WTC11 (cell line): Measurements from ENCODE around the gene CCS. TPM values are rescaled to one million over a fixed set of nuclear protein-coding genes. Genes with fewer than 3 reads are reported as not detected.

Experiments used
- CREB1 ChIP-seq: sonication (generic); formaldehyde crosslinking; IDR thresholded peaks from 2 replicates; pipeline ENCODE4 v1.8.0; 2023; ENCODE audit warnings: mild to moderate bottlenecking, missing genetic modification reagents
- E2F4 ChIP-seq: sonication (generic); formaldehyde crosslinking; IDR thresholded peaks from 2 replicates; pipeline ENCODE4 v1.8.1; 2022; ENCODE audit warnings: low read depth, mild to moderate bottlenecking, moderate library complexity, missing genetic modification reagents, borderline replicate concordance
- EMX1 ChIP-seq: fragments of 250-450 bp; sonication (Bioruptor Pico); IDR thresholded peaks from 2 replicates; pipeline ENCODE4 v1.8.0; 2021; ENCODE audit warnings: mild to moderate bottlenecking
- FOXJ3 ChIP-seq: sonication (generic); formaldehyde crosslinking; IDR thresholded peaks from 2 replicates; pipeline ENCODE4 v1.9.0; 2021; ENCODE audit warnings: missing genetic modification reagents, mild to moderate bottlenecking, borderline replicate concordance
- FOXP1 ChIP-seq: sonication (generic); formaldehyde crosslinking; IDR thresholded peaks from 2 replicates; pipeline ENCODE4 v1.8.0; 2022; ENCODE audit warnings: missing genetic modification reagents, mild to moderate bottlenecking, moderate library complexity, borderline replicate concordance
- FOXP4 ChIP-seq: sonication (generic); formaldehyde crosslinking; IDR thresholded peaks from 2 replicates; pipeline ENCODE4 v1.8.0; 2022; ENCODE audit warnings: mild to moderate bottlenecking, missing genetic modification reagents
- GTF2I ChIP-seq: fragments of 250-450 bp; sonication (Bioruptor Pico); conservative IDR thresholded peaks from 2 replicates; pipeline ENCODE4 v1.4.0; 2021; ENCODE audit warnings: mild to moderate bottlenecking
- HMGA2 ChIP-seq: fragments of 250-450 bp; sonication (Bioruptor Pico); IDR thresholded peaks from 2 replicates; pipeline ENCODE4 v1.4.0; 2021; ENCODE audit warnings: mild to moderate bottlenecking, moderate library complexity
- HMGXB4 ChIP-seq: sonication (generic); formaldehyde crosslinking; IDR thresholded peaks from 2 replicates; pipeline ENCODE4 v1.8.1; 2023; ENCODE audit warnings: mild to moderate bottlenecking, moderate library complexity, missing genetic modification reagents
- JAZF1 ChIP-seq: fragments of 250-450 bp; sonication (Bioruptor Pico); IDR thresholded peaks from 2 replicates; pipeline ENCODE4 v1.9.0; 2021; ENCODE audit warnings: moderate library complexity, mild to moderate bottlenecking, inconsistent platforms
- JUN ChIP-seq: sonication (generic); formaldehyde crosslinking; IDR thresholded peaks from 2 replicates; pipeline ENCODE4 v1.8.0; 2023; ENCODE audit warnings: mild to moderate bottlenecking, missing genetic modification reagents
- KAT7 ChIP-seq: sonication (generic); formaldehyde crosslinking; IDR thresholded peaks from 2 replicates; pipeline ENCODE4 v1.8.1; 2023; ENCODE audit warnings: missing genetic modification reagents, mild to moderate bottlenecking, borderline replicate concordance
- NFE2L1 ChIP-seq: sonication (generic); formaldehyde crosslinking; IDR thresholded peaks from 2 replicates; pipeline ENCODE4 v1.8.1; 2023; ENCODE audit warnings: missing genetic modification reagents
- NFYB ChIP-seq: sonication (generic); formaldehyde crosslinking; conservative IDR thresholded peaks from 2 replicates; pipeline ENCODE4 v1.8.0; 2022; ENCODE audit warnings: low read depth, missing genetic modification reagents
- NR1H2 ChIP-seq: sonication (generic); formaldehyde crosslinking; IDR thresholded peaks from 2 replicates; pipeline ENCODE4 v1.9.0; 2021; ENCODE audit warnings: mild to moderate bottlenecking, moderate library complexity, missing genetic modification reagents
- SMAD3 ChIP-seq: sonication (generic); formaldehyde crosslinking; IDR thresholded peaks from 2 replicates; pipeline ENCODE4 v1.8.0; 2022; ENCODE audit warnings: missing genetic modification reagents, mild to moderate bottlenecking, borderline replicate concordance
- SOX15 ChIP-seq: fragments of 250-450 bp; sonication (Bioruptor Pico); IDR thresholded peaks from 2 replicates; pipeline ENCODE4 v1.9.0; 2021; ENCODE audit warnings: mild to moderate bottlenecking
- SP1 ChIP-seq: sonication (generic); formaldehyde crosslinking; conservative IDR thresholded peaks from 2 replicates; pipeline ENCODE4 v1.8.1; 2022; ENCODE audit warnings: missing genetic modification reagents
- TEAD4 ChIP-seq: sonication (generic); formaldehyde crosslinking; IDR thresholded peaks from 2 replicates; pipeline ENCODE4 v1.8.0; 2022; ENCODE audit warnings: mild to moderate bottlenecking, missing genetic modification reagents
- ZNF138 ChIP-seq: sonication (generic); formaldehyde crosslinking; conservative IDR thresholded peaks from 2 replicates; pipeline ENCODE4 v1.8.1; 2022; ENCODE audit warnings: mild to moderate bottlenecking, moderate library complexity, missing genetic modification reagents
- ZNF232 ChIP-seq: sonication (generic); formaldehyde crosslinking; IDR thresholded peaks from 2 replicates; pipeline ENCODE4 v1.8.0; 2022; ENCODE audit warnings: mild to moderate bottlenecking, missing genetic modification reagents
- ZSCAN18 ChIP-seq: fragments of 250-450 bp; sonication (Bioruptor Pico); IDR thresholded peaks from 2 replicates; pipeline ENCODE4 v2.1.2; 2022; ENCODE audit warnings: mild to moderate bottlenecking, moderate library complexity
- total RNA-seq: library from RNA; stranded (reverse); gene quantifications from 3 replicates; pipeline ENCODE4 v1.2.3, GENCODE V29; 2021
- TF ChIP-seq, protein P1 (sequence below): sonication (generic); formaldehyde crosslinking; IDR thresholded peaks from 2 replicates; pipeline ENCODE4 v1.8.1; 2022; ENCODE audit warnings: mild to moderate bottlenecking, missing genetic modification reagents, moderate library complexity, borderline replicate concordance
- TF ChIP-seq, protein P2 (sequence below): fragments of 250-450 bp; sonication (Bioruptor Pico); IDR thresholded peaks from 2 replicates; pipeline ENCODE4 v1.8.0; 2021; ENCODE audit warnings: mild to moderate bottlenecking
- TF ChIP-seq, protein P3 (sequence below): sonication (generic); formaldehyde crosslinking; IDR thresholded peaks from 2 replicates; pipeline ENCODE4 v1.8.1; 2023; ENCODE audit warnings: mild to moderate bottlenecking, missing genetic modification reagents, moderate library complexity
- TF ChIP-seq, protein P4 (sequence below): sonication (generic); formaldehyde crosslinking; IDR thresholded peaks from 2 replicates; pipeline ENCODE4 v1.8.1; 2023; ENCODE audit warnings: mild to moderate bottlenecking, missing genetic modification reagents
- TF ChIP-seq, protein P5 (sequence below): sonication (generic); formaldehyde crosslinking; IDR thresholded peaks from 2 replicates; pipeline ENCODE4 v1.8.1; 2023; ENCODE audit warnings: mild to moderate bottlenecking, missing genetic modification reagents, moderate library complexity

The CCS gene
- total RNA-seq, 1 experiment from 2014 or later: 35.9 TPM

DNA sequence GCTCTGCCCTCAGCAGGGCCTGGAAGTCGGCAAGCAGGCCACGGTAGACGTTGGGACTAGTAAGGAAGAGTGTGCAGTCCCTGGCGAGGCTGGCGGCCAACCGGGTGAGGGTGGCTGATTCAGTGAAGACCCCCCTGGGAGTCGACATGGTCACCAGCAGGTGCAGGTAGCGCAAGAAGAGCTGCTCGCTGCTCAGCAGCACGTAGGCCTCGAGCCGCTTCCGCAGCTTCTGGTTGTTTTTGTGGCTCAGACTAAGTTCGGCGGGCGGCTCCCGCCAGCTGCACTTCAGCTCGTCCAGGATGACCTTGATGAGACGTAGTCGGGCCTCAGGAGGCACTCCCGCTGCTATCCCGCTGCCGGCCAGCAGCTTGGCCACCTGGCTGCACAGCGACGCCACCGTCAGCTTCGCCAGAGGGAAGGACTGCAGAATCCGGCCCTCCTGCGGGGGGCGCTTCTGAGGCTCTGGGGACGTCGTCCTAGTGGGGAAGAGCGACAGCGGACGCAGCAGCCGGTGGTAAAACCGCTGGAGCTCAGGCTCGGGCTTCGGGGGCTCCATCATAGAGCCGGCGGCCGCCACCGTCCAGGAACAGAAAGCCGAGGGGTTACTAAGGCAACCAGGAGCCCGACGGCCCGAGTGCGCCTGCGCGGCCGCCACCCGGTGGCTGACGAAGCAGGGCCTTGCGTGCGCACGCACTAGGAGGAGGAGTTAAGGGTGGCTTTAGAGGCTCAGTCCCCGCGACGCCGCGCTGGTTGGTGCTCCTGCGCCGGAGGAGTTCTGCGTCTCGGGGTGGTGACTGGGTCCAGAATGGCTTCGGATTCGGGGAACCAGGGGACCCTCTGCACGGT, at the start of gene CCS, which contains the start of gene CCDC87 (continued):
- TF ChIP-seq, protein P1, sequence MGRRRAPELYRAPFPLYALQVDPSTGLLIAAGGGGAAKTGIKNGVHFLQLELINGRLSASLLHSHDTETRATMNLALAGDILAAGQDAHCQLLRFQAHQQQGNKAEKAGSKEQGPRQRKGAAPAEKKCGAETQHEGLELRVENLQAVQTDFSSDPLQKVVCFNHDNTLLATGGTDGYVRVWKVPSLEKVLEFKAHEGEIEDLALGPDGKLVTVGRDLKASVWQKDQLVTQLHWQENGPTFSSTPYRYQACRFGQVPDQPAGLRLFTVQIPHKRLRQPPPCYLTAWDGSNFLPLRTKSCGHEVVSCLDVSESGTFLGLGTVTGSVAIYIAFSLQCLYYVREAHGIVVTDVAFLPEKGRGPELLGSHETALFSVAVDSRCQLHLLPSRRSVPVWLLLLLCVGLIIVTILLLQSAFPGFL (CRISPR knock-in tag): peak; percentile 65; the same call in 1 of the 2 replicates
- no peak for TF ChIP-seq KAT7 (CRISPR knock-in tag)
- peak; percentile 36 for TF ChIP-seq CREB1 (CRISPR knock-in tag)
- no peak for TF ChIP-seq FOXJ3
- no peak for TF ChIP-seq ZSCAN18 (CRISPR knock-in tag)
- TF ChIP-seq NR1H2 (CRISPR knock-in tag): no peak
- peak; percentile 83; the same call in 1 of the 2 replicates for TF ChIP-seq FOXP4 (CRISPR knock-in tag)
- no peak for TF ChIP-seq SOX15 (CRISPR knock-in tag)
- TF ChIP-seq, protein P2, sequence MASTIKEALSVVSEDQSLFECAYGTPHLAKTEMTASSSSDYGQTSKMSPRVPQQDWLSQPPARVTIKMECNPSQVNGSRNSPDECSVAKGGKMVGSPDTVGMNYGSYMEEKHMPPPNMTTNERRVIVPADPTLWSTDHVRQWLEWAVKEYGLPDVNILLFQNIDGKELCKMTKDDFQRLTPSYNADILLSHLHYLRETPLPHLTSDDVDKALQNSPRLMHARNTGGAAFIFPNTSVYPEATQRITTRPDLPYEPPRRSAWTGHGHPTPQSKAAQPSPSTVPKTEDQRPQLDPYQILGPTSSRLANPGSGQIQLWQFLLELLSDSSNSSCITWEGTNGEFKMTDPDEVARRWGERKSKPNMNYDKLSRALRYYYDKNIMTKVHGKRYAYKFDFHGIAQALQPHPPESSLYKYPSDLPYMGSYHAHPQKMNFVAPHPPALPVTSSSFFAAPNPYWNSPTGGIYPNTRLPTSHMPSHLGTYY (CRISPR knock-in tag): no peak
- 0 out of 2 replicates have a peak, but pooled peaks have one; percentile 49 for TF ChIP-seq E2F4
- TF ChIP-seq ZNF232: peak; percentile 73
- TF ChIP-seq SMAD3: 0 out of 2 replicates have a peak, but pooled peaks have one; percentile 27
- TF ChIP-seq FOXP1 (CRISPR knock-in tag): peak; percentile 86; the same call in 1 of the 2 replicates
- TF ChIP-seq TEAD4: 0 out of 2 replicates have a peak, but pooled peaks have one; percentile 29
- no peak for TF ChIP-seq NFYB (CRISPR knock-in tag)
- TF ChIP-seq JAZF1 (CRISPR knock-in tag): no peak
- TF ChIP-seq, protein P3, sequence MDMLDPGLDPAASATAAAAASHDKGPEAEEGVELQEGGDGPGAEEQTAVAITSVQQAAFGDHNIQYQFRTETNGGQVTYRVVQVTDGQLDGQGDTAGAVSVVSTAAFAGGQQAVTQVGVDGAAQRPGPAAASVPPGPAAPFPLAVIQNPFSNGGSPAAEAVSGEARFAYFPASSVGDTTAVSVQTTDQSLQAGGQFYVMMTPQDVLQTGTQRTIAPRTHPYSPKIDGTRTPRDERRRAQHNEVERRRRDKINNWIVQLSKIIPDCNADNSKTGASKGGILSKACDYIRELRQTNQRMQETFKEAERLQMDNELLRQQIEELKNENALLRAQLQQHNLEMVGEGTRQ (CRISPR knock-in tag): 0 out of 2 replicates have a peak, but pooled peaks have one; percentile 32
- TF ChIP-seq JUN: peak; percentile 77; the same call in 1 of the 2 replicates
- TF ChIP-seq EMX1 (CRISPR knock-in tag): no peak
- TF ChIP-seq HMGXB4: peak; percentile 91
- no peak; the same call in 1 of the 2 replicates for TF ChIP-seq ZNF138 (CRISPR knock-in tag)
- TF ChIP-seq, protein P4, sequence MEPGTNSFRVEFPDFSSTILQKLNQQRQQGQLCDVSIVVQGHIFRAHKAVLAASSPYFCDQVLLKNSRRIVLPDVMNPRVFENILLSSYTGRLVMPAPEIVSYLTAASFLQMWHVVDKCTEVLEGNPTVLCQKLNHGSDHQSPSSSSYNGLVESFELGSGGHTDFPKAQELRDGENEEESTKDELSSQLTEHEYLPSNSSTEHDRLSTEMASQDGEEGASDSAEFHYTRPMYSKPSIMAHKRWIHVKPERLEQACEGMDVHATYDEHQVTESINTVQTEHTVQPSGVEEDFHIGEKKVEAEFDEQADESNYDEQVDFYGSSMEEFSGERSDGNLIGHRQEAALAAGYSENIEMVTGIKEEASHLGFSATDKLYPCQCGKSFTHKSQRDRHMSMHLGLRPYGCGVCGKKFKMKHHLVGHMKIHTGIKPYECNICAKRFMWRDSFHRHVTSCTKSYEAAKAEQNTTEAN (CRISPR knock-in tag): peak; percentile 85; the same call in 1 of the 2 replicates
- TF ChIP-seq GTF2I (CRISPR knock-in tag): no peak
- TF ChIP-seq, protein P5, sequence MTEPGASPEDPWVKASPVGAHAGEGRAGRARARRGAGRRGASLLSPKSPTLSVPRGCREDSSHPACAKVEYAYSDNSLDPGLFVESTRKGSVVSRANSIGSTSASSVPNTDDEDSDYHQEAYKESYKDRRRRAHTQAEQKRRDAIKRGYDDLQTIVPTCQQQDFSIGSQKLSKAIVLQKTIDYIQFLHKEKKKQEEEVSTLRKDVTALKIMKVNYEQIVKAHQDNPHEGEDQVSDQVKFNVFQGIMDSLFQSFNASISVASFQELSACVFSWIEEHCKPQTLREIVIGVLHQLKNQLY: 0 out of 2 replicates have a peak, but pooled peaks have one; percentile 68
- TF ChIP-seq HMGA2 (CRISPR knock-in tag): no peak
- TF ChIP-seq NFE2L1 (CRISPR knock-in tag): peak; percentile 67; the same call in 1 of the 2 replicates
- peak; percentile 58 for TF ChIP-seq SP1 (CRISPR knock-in tag)
